Endothelial cell of umbilical vein (primary cell): ENCODE measurements around the gene PSMC3. TPM values are rescaled to one million over a fixed set of nuclear protein-coding genes. Genes with fewer than 3 reads are reported as not detected.

ENCODE experiments used
- BruUV-seq: library from RNA; stranded (reverse); fragments of 400-500 nt; replicated peaks from 2 replicates; lab custom pipeline; 2021; lab: Mats Ljungman, UMichigan
- CTCF ChIA-PET: fragments of 300-600, 350-600 bp; sonication (Branson Sonifier 250); formaldehyde crosslinking; loops from one replicate; lab custom pipeline; 2021; ENCODE audit warnings: antibody characterized with exemption, inconsistent platforms; lab: Charles Lee
- POLR2A ChIA-PET: fragments of 300-600, 350-600 bp; sonication (Branson Sonifier 250); formaldehyde crosslinking; loops from one replicate; lab custom pipeline; 2021; ENCODE audit warnings: antibody characterized with exemption, inconsistent platforms; lab: Charles Lee
- DNase-seq: peaks from one replicate; pipeline ENCODE4 v3.0.0-alpha.2; 2011; ENCODE audit warnings: low read depth, low spot score
- FAIRE-seq: peaks from 2 replicates; lab custom pipeline; 2011; peaks lifted over from hg19 to GRCh38; lab: Jason Lieb, UNC
- H2AFZ ChIP-seq: 2 replicates; pipeline ENCODE4 v1.6.0; 2012; ENCODE audit warnings: low read depth, low read length, control low read depth, inconsistent platforms
- H3K27ac ChIP-seq: 2 replicates; pipeline ENCODE4 v1.5.1; 2011; ENCODE audit warnings: low read depth, mild to moderate bottlenecking, control low read depth, low read length, moderate library complexity; ENCODE audit not compliant: insufficient read depth
- H3K27me3 ChIP-seq, 2 experiments: 2 replicates each; pipeline versions ENCODE4 v1.6.0 to v1.6.1; 2011; ENCODE audit warnings: low read length in 2 of 2, mixed read lengths in 1 of 2; ENCODE audit not compliant: control insufficient read depth in 2 of 2, insufficient read depth in 2 of 2
- H3K36me3 ChIP-seq, 2 experiments: 2 replicates in 1 of 2; 3 replicates in 1 of 2; pipeline ENCODE4 v1.5.1; 2011; ENCODE audit warnings: low read length in 2 of 2, mild to moderate bottlenecking in 1 of 2, moderate library complexity in 1 of 2; ENCODE audit not compliant: control insufficient read depth in 2 of 2, insufficient read depth in 2 of 2; ENCODE audit errors: extremely low read depth in 1 of 2
- H3K4me1 ChIP-seq: 3 replicates; pipeline ENCODE4 v1.5.1; 2011; ENCODE audit warnings: mild to moderate bottlenecking, low read length; ENCODE audit not compliant: control insufficient read depth, insufficient read depth; ENCODE audit errors: extremely low read depth
- H3K4me2 ChIP-seq: 2 replicates; pipeline ENCODE4 v1.6.1; 2011; ENCODE audit warnings: low read length, control low read depth, mixed read lengths; ENCODE audit not compliant: insufficient read depth
- H3K4me3 ChIP-seq, 3 experiments: fragments of 200-600 bp in 1 of 3; sonication (generic), shearing (Covaris generic) in 1 of 3; replicated peaks in 1 of 3; 2 replicates each; pipeline ENCODE4 v1.5.1; 2011 to 2016; ENCODE audit warnings: control low read depth in 3 of 3, low read length in 3 of 3, mild to moderate bottlenecking in 2 of 3, inconsistent platforms in 1 of 3, low read depth in 1 of 3, moderate library complexity in 1 of 3; ENCODE audit not compliant: insufficient read depth in 1 of 3
- H3K79me2 ChIP-seq: 2 replicates; pipeline ENCODE4 v1.6.0; 2012; ENCODE audit warnings: low read length, inconsistent platforms; ENCODE audit not compliant: control insufficient read depth, insufficient read depth
- H3K9ac ChIP-seq: replicated peaks from 2 replicates; pipeline ENCODE3; 2011; ENCODE audit warnings: low read length, control low read depth; ENCODE audit not compliant: insufficient read depth; ENCODE audit errors: extremely low read depth
- H3K9me1 ChIP-seq: replicated peaks from 3 replicates; pipeline ENCODE4 v1.6.0; 2011; ENCODE audit warnings: mild to moderate bottlenecking, low read length; ENCODE audit not compliant: control insufficient read depth, insufficient read depth; ENCODE audit errors: extremely low read depth
- H3K9me3 ChIP-seq: replicated peaks from 2 replicates; pipeline ENCODE4 v1.5.1; 2012; ENCODE audit warnings: low read length, inconsistent platforms; ENCODE audit not compliant: control insufficient read depth, insufficient read depth
- H4K20me1 ChIP-seq: replicated peaks from 2 replicates; pipeline ENCODE3; 2011; ENCODE audit warnings: mild to moderate bottlenecking, low read length; ENCODE audit not compliant: control insufficient read depth, insufficient read depth; ENCODE audit errors: extremely low read depth
- CTCF ChIP-seq, 2 donors: IDR thresholded peaks; 1 replicate in 1 of 2; 2 replicates in 1 of 2; pipeline ENCODE4 v1.5.1; 2011; ENCODE audit warnings: low read length in 2 of 2, mild to moderate bottlenecking in 2 of 2, moderate library complexity in 2 of 2, control low read depth in 1 of 2, inconsistent platforms in 1 of 2, low read depth in 1 of 2; ENCODE audit not compliant: insufficient read depth in 1 of 2; ENCODE audit errors: extremely low read depth in 1 of 2
- EZH2 ChIP-seq: IDR thresholded peaks from 2 replicates; pipeline ENCODE4 v1.6.1; 2012; ENCODE audit warnings: borderline replicate concordance, low read depth, mild to moderate bottlenecking, moderate library complexity, low read length, inconsistent platforms; ENCODE audit not compliant: severe bottlenecking
- FOS ChIP-seq: IDR thresholded peaks from 2 replicates; pipeline ENCODE4 v1.6.1; 2011; ENCODE audit warnings: mild to moderate bottlenecking, low read length, moderate library complexity, borderline replicate concordance; ENCODE audit not compliant: insufficient read depth
- GATA2 ChIP-seq: IDR thresholded peaks from 2 replicates; pipeline ENCODE4 v1.7.0; 2011; ENCODE audit warnings: low read depth, mild to moderate bottlenecking, moderate library complexity, mixed read lengths, low read length; ENCODE audit not compliant: insufficient read length, insufficient read depth
- JUN ChIP-seq: IDR thresholded peaks from 2 replicates; pipeline ENCODE4 v1.6.1; 2011; ENCODE audit warnings: borderline replicate concordance, low read depth; ENCODE audit not compliant: insufficient read length, insufficient read depth
- MAX ChIP-seq: IDR thresholded peaks from 2 replicates; pipeline ENCODE4 v1.6.1; 2011; ENCODE audit not compliant: insufficient read depth, insufficient read length
- MYC ChIP-seq: IDR thresholded peaks from one replicate; pipeline ENCODE4 v1.6.1; 2011; ENCODE audit warnings: mild to moderate bottlenecking, low read depth, low read length
- POLR2A ChIP-seq: IDR thresholded peaks from 2 replicates; pipeline ENCODE4 v1.6.1; 2012; ENCODE audit warnings: low read depth, mild to moderate bottlenecking, control low read depth, low read length
- POLR2AphosphoS5 ChIP-seq: IDR thresholded peaks from 2 replicates; pipeline ENCODE4 v1.6.1; 2012; ENCODE audit warnings: low read depth, mild to moderate bottlenecking, control low read depth, low read length, moderate library complexity; ENCODE audit not compliant: insufficient read depth
- dilution Hi-C: fragments of 300-500 bp; cut with MboI; formaldehyde crosslinking; loops from one replicate; pipeline ENCODE4 v1.15.0; 2019; ENCODE audit warnings: low sequenced_read_pairs; ENCODE audit not compliant: extremely low pct_ligation_motif_present
- intact Hi-C: fragments of 100-400 bp; cut with micrococcal nuclease; formaldehyde crosslinking; loops from one replicate; pipeline ENCODE4 v1.10.0; 2022
- polyA plus RNA-seq, 4 experiments: library from polyadenylated mRNA; depleted of rRNA in 3 of 4; stranded (reverse) in 3 of 4; unstranded in 1 of 4; fragments of >200 nt; gene quantifications; 2 replicates each; pipeline versions ENCODE4 v1.2.1 to v1.2.3, GENCODE V29; 2011 to 2012; ENCODE audit warnings: missing spikeins in 1 of 4
- total RNA-seq: library from RNA; stranded (reverse); gene quantifications from 2 replicates; pipeline ENCODE4 v1.2.3, GENCODE V29; 2021

Gene PSMC3
- total and polyA plus RNA-seq, 2 donors (not counting 3 experiments of a cell fraction or from before 2014, with no cell fraction given), result 179 to 203 TPM

DNA sequence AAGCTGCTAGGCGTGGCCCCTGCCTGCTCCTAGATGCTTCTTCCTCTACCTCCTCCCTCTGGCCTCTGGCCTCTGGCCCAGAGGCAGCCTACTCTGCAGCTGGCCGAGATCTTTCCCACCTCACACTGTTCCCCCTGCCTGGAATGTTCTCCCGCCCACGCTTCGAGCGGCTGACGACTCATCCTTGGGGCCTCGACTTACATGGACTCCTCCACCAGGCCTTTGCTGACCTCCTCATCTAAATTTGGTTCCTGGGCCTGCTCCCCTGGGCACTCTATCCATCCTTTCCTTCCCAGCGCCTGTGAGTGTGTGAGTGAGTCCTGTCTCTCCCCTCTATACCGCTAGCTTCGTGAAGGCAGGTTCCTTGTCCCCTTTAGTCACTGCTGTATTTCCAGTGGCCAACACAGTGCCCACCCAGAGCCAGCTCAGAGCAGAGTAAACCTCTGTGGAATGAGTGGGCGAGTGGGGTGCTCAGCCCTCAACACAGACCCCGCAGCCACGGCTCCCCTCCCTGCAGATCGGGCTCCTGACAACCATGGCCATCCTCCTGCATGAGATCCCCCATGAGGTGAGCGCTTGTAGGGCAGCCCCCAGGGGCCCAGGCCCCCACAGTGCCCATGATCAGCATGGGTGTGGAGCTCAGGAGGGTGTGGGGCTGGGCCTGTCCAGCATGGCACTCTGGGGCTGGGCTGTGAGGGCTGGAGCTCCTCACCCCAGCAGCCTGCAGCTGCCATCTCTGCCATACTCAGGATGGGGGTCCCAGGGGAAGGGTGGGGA is 12.1 kb downstream of the PSMC3 start:
- CTCF ChIA-PET, result interaction anchor here (7.4 kb wide), 1 partner anchor 41 kb away, joined by 148 read pairs; no protein-coding TSS in a partner anchor
- Histone ChIP-seq H3K4me2 (no peak overlapping the region), H3K36me3 (peaks cover 12 to 49% of the 10 kb centered on the region in 2 experiments), H3K9me3 (no peaks in the 10 kb centered on the region), H3K9ac (no peak overlapping the region), H3K4me3 (no peak overlapping the region), H3K9me1 (no peaks in the 10 kb centered on the region), H3K27ac (no peak overlapping the region), H3K27me3 (no peaks in the 10 kb centered on the region), H4K20me1 (no peaks in the 10 kb centered on the region), H2AFZ (no peak overlapping the region), H3K79me2 (peaks cover 22% of the 10 kb centered on the region), H3K4me1 (peaks cover 35% of the 10 kb centered on the region)
- POLR2A ChIA-PET, result no interaction called here
- DNase-seq (no peak), FAIRE-seq (no peak)
- intact Hi-C loops (loop anchor here (10.0 kb wide), 1 partner anchor 441 kb away; no protein-coding TSS in a partner anchor), dilution Hi-C loops (no loop called here)
- BruUV-seq, result no TSS peak
- TF ChIP-seq FOS (no peak), GATA2 (no peak), POLR2AphosphoS5 (no peak), MAX (no peak), CTCF (IDR thresholded peaks at IDR 0.05; ENCODE audit: extremely low read depth in 1 of 2, insufficient read depth in 1 of 2, low read depth in 1 of 2, low read length in 2 of 2) (no peak), POLR2A (no peak), EZH2 (no peak), MYC (no peak), JUN (no peak)
